ENCODE measurements around the gene AKAP7.

GRCh38 chr6:131250936-131251335, 115.7 kb downstream of the AKAP7 start:
- TF ChIP-seq CTCF (IDR thresholded peaks at IDR 0.05) (no peak), POLR2AphosphoS5 (IDR thresholded peaks at IDR 0.05; ENCODE audit: low read depth, low read length) (no peak), FOSL2 (IDR thresholded peaks at IDR 0.05; ENCODE audit: borderline replicate concordance, low read depth) (no peak), NFIC (IDR thresholded peaks at IDR 0.05; ENCODE audit: borderline replicate concordance) (no peak), FOXM1 (IDR thresholded peaks at IDR 0.05; ENCODE audit: low read depth) (no peak), TCF12 (IDR thresholded peaks at IDR 0.05) (no peak), MXI1 (IDR thresholded peaks at IDR 0.05; ENCODE audit: low read depth, low read length) (no peak), EZH2phosphoT487 (IDR thresholded peaks at IDR 0.05; ENCODE audit: borderline replicate concordance, low read depth) (no peak), NRF1 (IDR thresholded peaks at IDR 0.05; ENCODE audit: low read depth, low read length) (no peak), CHD2 (IDR thresholded peaks at IDR 0.05; ENCODE audit: low read length, partially characterized antibody) (no peak), ZBTB33 (IDR thresholded peaks at IDR 0.05; ENCODE audit: borderline replicate concordance, low read depth) (no peak), EP300 (IDR thresholded peaks at IDR 0.05; ENCODE audit: borderline replicate concordance in 1 of 2, low read depth in 1 of 2, low read length in 1 of 2) (no peak), ELF1 (IDR thresholded peaks at IDR 0.05) (no peak), YY1 (IDR thresholded peaks at IDR 0.05; ENCODE audit: low read depth) (no peak)
